Kidney epithelial cell (primary cell): ENCODE measurements around the gene CHRNA7. TPM values are rescaled to one million over a fixed set of nuclear protein-coding genes. Genes with fewer than 3 reads are reported as not detected.

Experiments used
- DNase-seq: peaks from one replicate; pipeline ENCODE4 v3.0.0-alpha.2; 2010; ENCODE audit warnings: low read depth
- H3K27me3 ChIP-seq: 2 replicates; pipeline ENCODE4 v1.6.0; 2011; ENCODE audit warnings: low read length; ENCODE audit not compliant: control insufficient read depth, insufficient read depth
- H3K36me3 ChIP-seq: 2 replicates; pipeline ENCODE4 v1.5.1; 2011; ENCODE audit warnings: low read length; ENCODE audit not compliant: control insufficient read depth, insufficient read depth
- H3K4me3 ChIP-seq: 2 replicates; pipeline ENCODE4 v1.5.1; 2011; ENCODE audit warnings: low read depth, mild to moderate bottlenecking, control low read depth, low read length
- CTCF ChIP-seq: IDR thresholded peaks from 2 replicates; pipeline ENCODE4 v1.5.1; 2011; ENCODE audit warnings: mild to moderate bottlenecking, moderate library complexity, low read length, control low read depth, inconsistent platforms; ENCODE audit not compliant: insufficient read depth, poor library complexity, severe bottlenecking
- total RNA-seq: library from RNA; depleted of rRNA; stranded (reverse); fragments of >200 nt; gene quantifications from 2 replicates; pipeline ENCODE4 v1.2.3, GENCODE V29; 2015

Gene CHRNA7
- total RNA-seq, result 2.7 and 4.8 TPM in 2 replicates

GRCh38 chr15:32029862-32030781, at the start of gene CHRNA7:
CHRNA7 (plus strand) TSS chr15:32030515; CDS start chr15:32030595, 80 bp downstream.
- peak; percentile 29 for TF ChIP-seq CTCF
- DNase-seq, result no peak
- Histone ChIP-seq H3K4me3 (peak within 1 kb of the TSS; percentile 47), H3K27me3 (peaks cover 25% of the 10 kb centered on the region), H3K36me3 (no peaks in the 10 kb centered on the region)

- no peak for TF ChIP-seq CTCF
- DNase-seq, result no peak
Measured at GRCh38 chr15:31985607-31986006, 44.7 kb upstream of the CHRNA7 start.

DNA sequence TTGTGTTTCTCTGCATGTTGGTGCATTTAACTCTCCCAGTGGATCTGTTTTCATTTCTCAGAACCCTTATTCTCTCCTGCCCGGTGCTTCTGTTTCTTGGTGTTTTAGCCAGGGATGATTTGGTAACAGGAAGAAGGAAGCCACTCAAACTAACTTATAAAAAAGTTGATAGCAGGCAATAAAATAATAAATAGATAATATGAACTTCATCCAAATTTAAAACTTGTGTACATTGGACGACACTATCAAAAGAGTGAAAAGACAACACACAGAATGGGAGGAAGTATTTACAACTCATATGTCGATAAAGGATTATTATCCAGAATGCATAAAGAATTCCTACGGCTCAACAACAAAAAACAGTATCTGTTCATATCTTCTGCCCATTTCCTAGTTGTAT, 37.3 kb upstream of the CHRNA7 start:
- Histone ChIP-seq H3K4me3 (no peak overlapping the region), H3K27me3 (no peaks in the 10 kb centered on the region), H3K36me3 (no peaks in the 10 kb centered on the region)
- DNase-seq, result no peak
- no peak for TF ChIP-seq CTCF

More at GRCh38 chr15:31985607-31986006, 44.7 kb upstream of the CHRNA7 start:
- H3K36me3 ChIP-seq, result no peaks in the 10 kb centered on the region
- no peak overlapping the region for H3K4me3 ChIP-seq
- H3K27me3 ChIP-seq, result no peaks in the 10 kb centered on the region

DNA sequence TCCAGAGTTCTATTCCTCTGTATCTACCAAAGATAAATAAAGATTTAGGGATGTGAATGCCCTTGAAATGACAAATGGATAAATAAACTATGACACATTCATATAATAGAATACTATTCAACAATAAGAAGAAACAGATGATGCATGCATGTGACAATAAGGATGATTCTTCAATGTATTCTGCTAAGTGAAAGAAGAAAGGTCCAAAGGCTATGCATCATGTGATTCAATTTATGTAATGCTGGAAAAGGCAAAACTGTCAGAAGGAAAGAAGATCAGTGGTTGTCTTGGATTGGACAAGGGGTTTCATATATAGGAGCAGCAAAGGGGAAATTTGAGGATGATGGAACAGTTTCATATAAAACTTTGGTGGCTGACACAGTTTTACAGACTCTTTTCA, 32.6 kb upstream of the CHRNA7 start:
- no peak overlapping the region for H3K4me3 ChIP-seq
- H3K36me3 ChIP-seq, result no peaks in the 10 kb centered on the region
- TF ChIP-seq CTCF, result no peak
- H3K27me3 ChIP-seq, result no peaks in the 10 kb centered on the region
- DNase-seq, result no peak

DNA sequence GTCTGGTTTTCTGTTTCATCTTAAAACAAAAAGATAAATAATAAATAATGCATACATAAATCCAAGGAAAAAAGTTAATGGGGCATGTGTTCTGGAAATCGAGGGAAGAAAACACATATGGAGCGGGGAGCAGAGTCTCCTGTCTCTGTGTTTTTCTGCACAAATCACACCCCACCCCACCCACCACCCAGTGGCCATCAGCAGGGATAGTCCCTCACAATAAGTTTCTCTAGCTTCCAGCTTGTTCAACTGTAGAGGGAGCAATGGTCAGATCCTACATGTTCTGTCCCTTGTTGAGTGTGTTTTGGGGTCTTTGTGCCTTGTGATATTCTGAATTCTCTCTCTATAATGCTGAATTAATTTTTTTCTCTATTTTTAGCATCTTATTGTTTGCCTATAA, 26.8 kb upstream of the CHRNA7 start:
- Histone ChIP-seq H3K4me3 (no peak overlapping the region), H3K27me3 (no peaks in the 10 kb centered on the region), H3K36me3 (no peaks in the 10 kb centered on the region)
- no peak for TF ChIP-seq CTCF
- DNase-seq, result no peak

- Histone ChIP-seq H3K27me3 (no peaks in the 10 kb centered on the region), H3K36me3 (no peaks in the 10 kb centered on the region), H3K4me3 (no peak overlapping the region)
- no peak for DNase-seq
- no peak for TF ChIP-seq CTCF
Measured at GRCh38 chr15:32004249-32004648, 26.1 kb upstream of the CHRNA7 start.
